ENCODE measurements around the gene FOXD2.
A peak's percentile ranks its signal among the peaks of the same experiment; 100 is the strongest.

The FOXD2 gene

GRCh38 chr1:47437447-47438164, at the start of gene FOXD2:
Gene FOXD2, plus strand, starts transcription at chr1:47438044. Its CDS starts 92 bp downstream, at chr1:47438136.
- peak in 45 of 58 donors; percentile 2 to 75 (median 49) for DNase-seq

GRCh38 chr1:47388891-47389238, 49.0 kb upstream of the FOXD2 start:
- peak in 45 of 58 donors; percentile 2 to 72 (median 21) for DNase-seq

GRCh38 chr1:47389731-47390130, 48.1 kb upstream of the FOXD2 start:
- no peak for DNase-seq

- no peak for DNase-seq
These were observed 47.0 kb upstream of the FOXD2 start for GRCh38 chr1:47390843-47391242.

GRCh38 chr1:47393141-47393540, 44.7 kb upstream of the FOXD2 start:
- DNase-seq: no peak

- no peak for DNase-seq
These were observed 42.4 kb upstream of the FOXD2 start for GRCh38 chr1:47395433-47395832.

- no peak for DNase-seq
These were observed 41.1 kb upstream of the FOXD2 start for GRCh38 chr1:47396671-47397196.

- no peak for DNase-seq
These were observed 38.6 kb upstream of the FOXD2 start for GRCh38 chr1:47399138-47399845.

- DNase-seq: no peak
These were observed 38.0 kb upstream of the FOXD2 start for GRCh38 chr1:47399846-47400155.

- DNase-seq: no peak
These were observed 36.1 kb upstream of the FOXD2 start for GRCh38 chr1:47401761-47402160.

GRCh38 chr1:47402591-47402990, 35.3 kb upstream of the FOXD2 start:
- no peak for DNase-seq

- DNase-seq: no peak
These were observed 34.4 kb upstream of the FOXD2 start for GRCh38 chr1:47403321-47403910.

- DNase-seq: no peak
These were observed 32.1 kb upstream of the FOXD2 start for GRCh38 chr1:47405697-47406096.

- no peak for DNase-seq
These were observed 30.9 kb upstream of the FOXD2 start for GRCh38 chr1:47406966-47407365.

- no peak for DNase-seq
These were observed 30.4 kb upstream of the FOXD2 start for GRCh38 chr1:47407481-47407880.

- DNase-seq: no peak
These were observed 28.4 kb upstream of the FOXD2 start for GRCh38 chr1:47409311-47410067.

GRCh38 chr1:47410068-47410455, 27.8 kb upstream of the FOXD2 start:
- DNase-seq: no peak

- DNase-seq: no peak
These were observed 26.4 kb upstream of the FOXD2 start for GRCh38 chr1:47411436-47411835.

GRCh38 chr1:47412437-47412836, 25.4 kb upstream of the FOXD2 start:
- no peak for DNase-seq

GRCh38 chr1:47415728-47416318, 22.0 kb upstream of the FOXD2 start, which contains the start of gene FOXE3:
Gene FOXE3, plus strand, starts transcription at chr1:47416285. Its CDS starts 31 bp downstream, at chr1:47416316.
- DNase-seq: no peak
